Effector memory CD8-positive, alpha-beta T cell (primary cell): ENCODE data around the gene CPTP.

Experiments used
- ATAC-seq: fragments of 150-1000 bp; cut with Tn5 transposase; replicated peaks from 2 replicates; pipeline ENCODE4 v1.10.0; 2021; ENCODE audit warnings: mild to moderate bottlenecking, moderate library complexity
- DNase-seq, 3 experiments: peaks; one replicate each; pipeline ENCODE4 v3.0.0; 2021
- H3K27ac Mint-ChIP-seq, 2 donors: one replicate each; pipeline ENCODE4 v1.8.0; 2022; ENCODE audit warnings: mild to moderate bottlenecking in 2 of 2, mixed read lengths in 2 of 2, moderate library complexity in 2 of 2
- H3K27me3 Mint-ChIP-seq, 2 donors: one replicate each; pipeline ENCODE4 v1.8.0; 2022; ENCODE audit warnings: mixed read lengths in 2 of 2
- H3K36me3 Mint-ChIP-seq: one replicate; pipeline ENCODE4 v1.8.0; 2022; ENCODE audit warnings: mild to moderate bottlenecking, moderate library complexity, mixed read lengths; ENCODE audit not compliant: insufficient read depth
- H3K4me1 Mint-ChIP-seq, 2 donors: one replicate each; pipeline ENCODE4 v1.8.0; 2022; ENCODE audit warnings: low read depth in 2 of 2, mixed read lengths in 2 of 2
- H3K4me3 Mint-ChIP-seq, 2 donors: one replicate each; pipeline ENCODE4 v1.8.0; 2022; ENCODE audit warnings: mild to moderate bottlenecking in 2 of 2, mixed read lengths in 2 of 2, moderate library complexity in 2 of 2
- H3K9me3 Mint-ChIP-seq, 2 donors: one replicate each; pipeline ENCODE4 v1.8.0; 2022; ENCODE audit warnings: mixed read lengths in 2 of 2

The CPTP gene

GRCh38 chr1:1353389-1354151 lies 29.0 kb downstream of the CPTP start:
- H3K27ac Mint-ChIP-seq = no peak overlapping the region
- no peak for DNase-seq
- ATAC-seq = no peak
- H3K9me3 Mint-ChIP-seq = no peaks in the 10 kb centered on the region
- H3K4me3 Mint-ChIP-seq = peak overlapping the region; percentile 20 to 63
- H3K27me3 Mint-ChIP-seq = peaks cover 18 to 47% of the 10 kb centered on the region in 2 donors
- peaks cover 9% of the 10 kb centered on the region for H3K36me3 Mint-ChIP-seq
- H3K4me1 Mint-ChIP-seq = peaks cover 0 to 3% of the 10 kb centered on the region in 2 donors

- Mint-ChIP-seq H3K9me3 (no peaks in the 10 kb centered on the region), H3K4me3 (peak overlapping the region; percentile 20 to 63), H3K36me3 (peaks cover 9% of the 10 kb centered on the region), H3K4me1 (peaks cover 0 to 7% of the 10 kb centered on the region in 2 donors), H3K27ac (no peak overlapping the region), H3K27me3 (peaks cover 23 to 56% of the 10 kb centered on the region in 2 donors)
- DNase-seq (no peak), ATAC-seq (peak; percentile 38)
These were observed 30.0 kb downstream of the CPTP start for GRCh38 chr1:1354271-1355247.

DNA sequence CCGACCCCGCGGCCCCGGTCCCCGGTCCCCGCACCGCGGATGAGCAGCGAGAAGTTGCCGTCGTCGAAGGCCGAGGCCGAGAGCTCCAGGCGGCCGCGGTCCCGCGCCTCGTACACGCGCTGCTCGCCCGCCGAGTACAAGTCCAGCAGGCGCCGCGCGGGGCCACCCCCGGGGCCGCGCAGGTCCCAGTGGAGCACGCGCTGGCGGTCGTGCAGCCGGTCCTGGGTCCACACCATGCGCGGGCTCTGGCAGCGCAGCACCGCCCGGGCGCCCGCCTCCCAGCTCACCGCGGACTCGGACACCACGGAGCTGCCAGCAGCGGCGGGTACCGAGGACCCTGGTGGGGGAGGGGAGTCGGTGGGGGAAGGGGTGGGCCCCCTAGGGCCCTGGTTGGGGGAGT lies 30.8 kb downstream of the CPTP start:
- DNase-seq = no peak
- Mint-ChIP-seq H3K9me3 (no peaks in the 10 kb centered on the region), H3K4me3 (no peak overlapping the region), H3K27me3 (peaks cover 23 to 58% of the 10 kb centered on the region in 2 donors), H3K36me3 (peaks cover 9% of the 10 kb centered on the region), H3K4me1 (peaks cover 0 to 7% of the 10 kb centered on the region in 2 donors), H3K27ac (no peak overlapping the region)
- no peak for ATAC-seq

GRCh38 chr1:1356166-1356795 lies 31.7 kb downstream of the CPTP start:
- H3K9me3 Mint-ChIP-seq = no peaks in the 10 kb centered on the region
- ATAC-seq (no peak), DNase-seq (no peak)
- H3K27me3 Mint-ChIP-seq = peaks cover 29 to 66% of the 10 kb centered on the region in 2 donors
- peaks cover 9% of the 10 kb centered on the region for H3K36me3 Mint-ChIP-seq
- no peak overlapping the region for H3K27ac Mint-ChIP-seq
- H3K4me1 Mint-ChIP-seq = peaks cover 0 to 12% of the 10 kb centered on the region in 2 donors
- H3K4me3 Mint-ChIP-seq = no peak overlapping the region

DNA sequence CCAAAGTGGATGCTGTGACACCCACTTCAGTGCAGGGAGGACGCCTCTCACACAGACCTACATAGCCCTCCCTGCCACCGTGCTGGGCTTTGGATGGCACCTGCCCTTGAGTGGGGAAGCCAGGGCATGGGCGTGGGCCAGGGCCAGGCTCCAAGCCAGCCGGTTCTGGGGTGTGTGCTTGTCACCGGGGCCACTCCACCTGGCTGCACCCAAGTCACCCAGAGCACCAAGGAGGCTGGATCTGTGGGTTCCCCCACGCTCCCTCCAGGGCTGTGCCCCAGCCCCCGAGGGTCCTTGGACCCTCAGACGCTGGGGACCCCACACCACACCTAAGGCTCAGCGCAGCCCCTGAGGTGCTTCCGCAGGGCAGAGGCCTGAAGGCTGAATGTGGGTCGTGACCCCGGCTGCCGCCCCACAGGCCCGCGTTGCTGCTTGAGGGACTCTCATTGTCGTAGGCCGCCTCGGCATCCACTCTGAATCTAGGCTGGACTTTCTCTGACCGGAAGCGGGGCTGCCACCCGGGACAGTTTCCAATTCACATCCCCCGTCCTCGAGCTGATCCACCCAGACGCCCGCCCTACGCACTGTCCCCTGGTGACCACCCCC lies 32.3 kb downstream of the CPTP start:
- ATAC-seq (no peak), DNase-seq (no peak)
- H3K9me3 Mint-ChIP-seq = no peaks in the 10 kb centered on the region
- H3K27ac Mint-ChIP-seq = no peak overlapping the region
- H3K27me3 Mint-ChIP-seq = peaks cover 29 to 67% of the 10 kb centered on the region in 2 donors
- H3K4me1 Mint-ChIP-seq = peaks cover 0 to 12% of the 10 kb centered on the region in 2 donors
- H3K36me3 Mint-ChIP-seq = peaks cover 9% of the 10 kb centered on the region
- H3K4me3 Mint-ChIP-seq = no peak overlapping the region

GRCh38 chr1:1357871-1358432 lies 33.4 kb downstream of the CPTP start:
- Mint-ChIP-seq H3K4me3 (no peak overlapping the region), H3K36me3 (peaks cover 4% of the 10 kb centered on the region), H3K27me3 (peaks cover 21 to 57% of the 10 kb centered on the region in 2 donors), H3K4me1 (peaks cover 0 to 8% of the 10 kb centered on the region in 2 donors), H3K27ac (no peak overlapping the region), H3K9me3 (no peaks in the 10 kb centered on the region)
- no peak for ATAC-seq
- no peak for DNase-seq

- H3K27ac Mint-ChIP-seq = no peak within 1 kb of the TSS
- H3K36me3 Mint-ChIP-seq = peaks cover 4% of the 10 kb centered on the region
- ATAC-seq = no peak
- peaks cover 20 to 50% of the 10 kb centered on the region in 2 donors for H3K27me3 Mint-ChIP-seq
- peaks cover 0 to 8% of the 10 kb centered on the region in 2 donors for H3K4me1 Mint-ChIP-seq
- no peak for DNase-seq
- H3K4me3 Mint-ChIP-seq = no peak within 1 kb of the TSS
- H3K9me3 Mint-ChIP-seq = no peaks in the 10 kb centered on the region
These were observed 34.0 kb downstream of the CPTP start, which contains the start of gene MXRA8 for GRCh38 chr1:1358433-1359271. TSS of gene MXRA8 (minus strand) at chr1:1358555. CDS start at chr1:1358504, 51 bp downstream.

DNA sequence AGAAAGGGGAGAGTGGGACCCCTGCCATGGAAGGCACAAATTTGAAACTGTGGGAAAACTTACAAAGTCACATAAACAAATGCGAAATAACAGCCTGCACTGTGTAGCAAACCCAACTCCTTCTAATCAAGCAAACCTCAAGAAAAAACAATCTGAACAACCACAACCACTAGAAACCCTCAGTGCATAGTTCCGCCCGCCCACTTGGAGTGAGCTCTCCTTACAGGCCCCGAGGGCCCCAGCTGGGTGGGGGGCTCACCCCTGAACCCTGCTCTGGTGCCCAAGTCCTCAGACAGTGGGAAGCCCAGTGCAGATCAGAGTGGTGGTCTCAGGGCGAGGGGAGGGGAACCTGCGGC lies 34.7 kb downstream of the CPTP start:
- DNase-seq (no peak), ATAC-seq (peak; percentile 42)
- Mint-ChIP-seq H3K36me3 (peaks cover 2% of the 10 kb centered on the region), H3K27me3 (peaks cover 20 to 43% of the 10 kb centered on the region in 2 donors), H3K4me3 (no peak overlapping the region), H3K27ac (no peak overlapping the region), H3K9me3 (no peaks in the 10 kb centered on the region), H3K4me1 (peaks cover 0 to 8% of the 10 kb centered on the region in 2 donors)

DNA sequence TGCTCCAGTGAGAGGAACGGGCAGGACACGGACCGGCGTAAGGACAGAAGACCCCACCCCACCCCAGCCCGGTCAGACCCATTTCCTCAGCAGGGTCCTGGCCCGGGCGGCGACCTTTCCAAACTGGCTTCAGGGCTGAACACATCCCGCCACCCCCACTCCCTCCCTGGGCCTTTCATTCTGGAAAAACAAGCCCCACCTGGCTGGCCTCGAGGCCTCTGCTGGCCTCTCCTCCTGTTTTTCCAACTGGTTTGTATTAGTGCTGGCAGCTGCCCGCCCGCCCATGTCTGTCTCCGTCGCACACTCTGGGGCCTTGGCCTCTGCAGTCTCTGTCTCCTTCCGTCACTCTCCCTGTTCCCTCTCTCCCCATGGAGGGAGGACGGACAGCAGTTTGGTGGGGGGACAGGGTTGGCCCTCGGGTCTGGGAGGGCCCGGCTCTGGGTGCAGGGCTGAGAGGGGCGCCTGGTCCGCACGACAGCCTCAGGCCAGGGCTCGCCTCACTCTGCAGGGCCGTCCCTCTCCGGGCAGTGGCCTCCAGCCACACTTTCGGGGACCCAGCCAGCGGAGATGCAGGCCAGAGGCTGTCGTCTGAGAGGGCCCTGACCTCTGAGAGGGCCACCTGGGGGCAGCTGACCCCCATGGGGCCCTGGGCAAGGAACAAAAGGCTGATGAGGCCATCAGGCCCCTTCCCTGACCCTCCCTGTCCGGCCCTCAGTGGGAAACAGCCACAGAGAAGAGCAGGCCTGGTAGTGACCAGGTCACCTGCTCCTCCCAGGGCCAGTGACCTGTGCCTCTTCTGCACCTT lies 35.3 kb downstream of the CPTP start:
- no peak for ATAC-seq
- Mint-ChIP-seq H3K9me3 (no peaks in the 10 kb centered on the region), H3K36me3 (no peaks in the 10 kb centered on the region), H3K27me3 (peaks cover 20 to 41% of the 10 kb centered on the region in 2 donors), H3K4me1 (peaks cover 0 to 8% of the 10 kb centered on the region in 2 donors), H3K27ac (no peak overlapping the region), H3K4me3 (no peak overlapping the region)
- no peak for DNase-seq

- no peaks in the 10 kb centered on the region for H3K36me3 Mint-ChIP-seq
- H3K27ac Mint-ChIP-seq = no peak overlapping the region
- no peak overlapping the region for H3K4me3 Mint-ChIP-seq
- peaks cover 20 to 41% of the 10 kb centered on the region in 2 donors for H3K27me3 Mint-ChIP-seq
- H3K4me1 Mint-ChIP-seq = peaks cover 0 to 8% of the 10 kb centered on the region in 2 donors
- no peaks in the 10 kb centered on the region for H3K9me3 Mint-ChIP-seq
- ATAC-seq (no peak), DNase-seq (no peak)
These were observed 36.0 kb downstream of the CPTP start for GRCh38 chr1:1360506-1361169.
